Activated naive CD4-positive, alpha-beta T cell treated with anti-CD3 and anti-CD28 coated beads for 36 hours (primary cell): ENCODE results near the gene ATP6V0A1. TPM values are rescaled to one million over a fixed set of nuclear protein-coding genes. Genes with fewer than 3 reads are reported as not detected.

ENCODE experiments used
- CTCF ChIA-PET: fragments of 350-600 bp; sonication (Branson Sonifier 250); formaldehyde crosslinking; loops from one replicate; lab custom pipeline; 2021; ENCODE audit warnings: antibody characterized with exemption; lab: Charles Lee
- DNase-seq: peaks from one replicate; pipeline ENCODE4 v3.0.0-alpha.2; 2020
- H3K27ac Mint-ChIP-seq: one replicate; pipeline ENCODE4 v1.8.0; 2021; ENCODE audit warnings: mild to moderate bottlenecking, mixed read lengths
- H3K27me3 Mint-ChIP-seq: one replicate; pipeline ENCODE4 v1.8.0; 2021; ENCODE audit warnings: low read depth, mixed read lengths
- H3K36me3 Mint-ChIP-seq: one replicate; pipeline ENCODE4 v1.8.0; 2021; ENCODE audit warnings: low read depth, mixed read lengths
- H3K4me1 Mint-ChIP-seq: one replicate; pipeline ENCODE4 v1.8.0; 2021; ENCODE audit warnings: low read depth, mixed read lengths
- H3K4me3 Mint-ChIP-seq: one replicate; pipeline ENCODE4 v1.8.0; 2021; ENCODE audit warnings: mild to moderate bottlenecking, moderate library complexity, mixed read lengths
- H3K9me3 Mint-ChIP-seq: one replicate; pipeline ENCODE4 v1.8.0; 2021; ENCODE audit warnings: mixed read lengths
- intact Hi-C: fragments of 100-400 bp; cut with micrococcal nuclease; formaldehyde crosslinking; loops from one replicate; pipeline ENCODE4 v1.15.1; 2023
- microRNA-seq: library from miRNA; unstranded; fragments of <30 nt; microRNA quantifications from one replicate; pipeline ENCODE4 v1.2.0, GENCODE V29; 2022; ENCODE audit warnings: borderline microRNAs expressed, borderline replicate concordance
- total RNA-seq, 2 experiments: library from RNA; stranded (reverse); gene quantifications; one replicate each; pipeline ENCODE4 v1.2.3, GENCODE V29; 2021

ATP6V0A1 gene
- total RNA-seq, 2 experiments from 2014 or later: 9.9 to 10.3 TPM

DNA sequence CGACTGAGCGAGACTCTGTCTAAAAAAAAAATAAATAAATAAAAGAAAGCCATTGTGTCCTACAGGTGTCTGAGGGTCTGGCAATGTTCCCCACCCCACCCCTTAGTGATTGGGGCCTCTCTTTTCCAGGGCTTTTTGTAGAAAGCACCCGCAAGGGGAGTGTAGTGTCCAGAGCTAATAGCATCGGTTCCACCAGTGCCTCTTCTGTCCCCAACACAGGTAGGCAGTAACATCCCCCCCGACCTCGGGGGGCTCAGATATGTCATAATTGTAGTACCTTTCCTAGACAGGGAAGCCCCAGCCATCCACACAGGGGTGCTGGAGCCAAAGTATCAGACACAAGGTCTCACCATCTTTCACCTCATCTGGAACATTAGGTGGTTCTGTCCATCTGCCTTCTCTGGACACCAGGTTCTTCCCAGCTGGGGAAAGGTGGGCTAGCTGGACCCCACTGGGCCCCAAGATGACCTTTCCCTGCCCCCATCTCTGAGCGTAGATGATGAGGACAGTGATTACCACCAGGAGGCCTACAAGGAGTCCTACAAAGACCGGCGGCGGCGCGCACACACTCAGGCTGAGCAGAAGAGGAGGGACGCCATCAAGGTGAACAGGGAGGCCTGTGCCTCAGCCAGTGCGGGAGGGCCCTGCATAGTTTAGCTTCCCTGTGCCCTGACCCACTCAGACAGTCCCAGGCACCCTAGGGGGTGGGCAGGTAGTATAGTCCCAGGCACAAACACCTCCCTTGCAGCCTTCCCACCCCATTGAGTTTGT lies 109.8 kb downstream of the ATP6V0A1 start:
- intact Hi-C loops: no loop called here
- H3K36me3 Mint-ChIP-seq: peaks cover 33% of the 10 kb centered on the region
- H3K4me1 Mint-ChIP-seq: peaks cover 51% of the 10 kb centered on the region

DNA sequence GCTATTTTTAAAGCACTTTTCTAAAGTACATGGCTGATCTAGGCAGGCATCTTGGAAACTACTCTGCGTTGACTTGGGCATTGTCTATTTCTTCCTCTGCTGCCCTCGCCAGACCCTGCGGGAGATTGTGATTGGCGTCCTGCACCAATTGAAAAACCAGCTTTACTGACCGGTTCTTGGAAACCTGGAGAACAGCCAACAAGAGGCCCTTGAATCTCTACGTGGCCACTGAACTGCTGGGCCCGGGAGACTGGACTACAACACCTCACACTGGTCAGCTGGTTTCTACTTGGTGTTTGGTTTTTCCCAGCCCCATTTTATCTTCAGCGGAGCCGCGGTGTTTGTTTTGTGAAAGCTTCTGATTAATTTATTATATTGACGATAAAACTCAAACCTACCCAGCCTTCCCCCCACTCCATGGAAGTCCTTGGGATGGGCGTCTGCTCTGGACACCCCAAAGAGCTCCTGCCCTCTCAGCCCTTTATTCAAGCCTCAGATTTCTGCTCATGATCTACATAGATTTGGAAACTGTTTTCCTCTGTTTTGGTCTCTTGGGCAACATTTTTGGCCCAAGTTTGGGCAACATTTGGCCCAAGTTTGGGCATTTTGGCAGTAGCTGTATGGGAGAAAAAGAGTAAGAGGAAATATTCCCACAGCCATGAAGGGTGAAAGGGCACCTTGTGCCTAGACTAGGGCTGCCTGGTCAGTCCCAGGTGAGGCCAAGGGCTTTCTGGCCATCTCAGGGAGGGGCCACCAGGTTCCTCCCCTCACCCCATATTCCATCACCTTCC lies 113.0 kb downstream of the ATP6V0A1 start:
- Mint-ChIP-seq H3K9me3 (no peaks in the 10 kb centered on the region), H3K4me3 (no peak overlapping the region), H3K27me3 (no peaks in the 10 kb centered on the region), H3K27ac (no peak overlapping the region), H3K4me1 (peaks cover 58% of the 10 kb centered on the region), H3K36me3 (peaks cover 52% of the 10 kb centered on the region)
- CTCF ChIA-PET: no interaction called here
- no peak for DNase-seq
- intact Hi-C loops: no loop called here

More for the DNA sequence above, 109.8 kb downstream of the ATP6V0A1 start:
- Mint-ChIP-seq H3K9me3 (no peaks in the 10 kb centered on the region), H3K4me3 (peak overlapping the region; percentile 93), H3K27me3 (no peaks in the 10 kb centered on the region), H3K27ac (peak overlapping the region; percentile 93)
- no peak for DNase-seq
- CTCF ChIA-PET: interaction anchor here (0.7 to 1.1 kb wide), 2 partner anchors 20 to 23 kb away, joined by 3 to 4 read pairs; no protein-coding TSS in a partner anchor

Small RNAs within 50 kb of the gene (microRNA-seq; reads per million reads assigned to microRNA genes)
- gene MIR5010 (2.2 reads per million), gene MIR548AT (not detected)

Other genes starting within 250 kb of the ATP6V0A1 start
- 100 to 1,000 TPM; 185 to 192 TPM for gene STAT5B, start 182.5 kb upstream of the ATP6V0A1 start, total RNA-seq
- 100 to 1,000 TPM; 165 to 174 TPM for gene STAT5A, start 170.4 kb upstream of the ATP6V0A1 start, total RNA-seq
- gene STAT3, start 70.4 kb upstream of the ATP6V0A1 start, total RNA-seq: 100 to 1,000 TPM; 404 to 408 TPM
- under 1 TPM; 0.64 to 0.67 TPM for gene CAVIN1, start 35.6 kb upstream of the ATP6V0A1 start, total RNA-seq
- gene NAGLU, start 77.4 kb downstream of the ATP6V0A1 start, total RNA-seq: 10 to 100 TPM; 11.1 to 11.9 TPM
- under 1 TPM; 0.26 to 0.67 TPM for gene HSD17B1, start 94.0 kb downstream of the ATP6V0A1 start, total RNA-seq
- 10 to 100 TPM; 93.3 to 93.6 TPM for gene COASY, start 103.3 kb downstream of the ATP6V0A1 start, total RNA-seq
- gene MLX, start 108.2 kb downstream of the ATP6V0A1 start, total RNA-seq: 10 to 100 TPM; 22.1 to 24.7 TPM
- 10 to 100 TPM; 38.6 to 42.2 TPM for gene PSMC3IP, start 118.9 kb downstream of the ATP6V0A1 start, total RNA-seq
- gene RETREG3, start 150.5 kb downstream of the ATP6V0A1 start, total RNA-seq: 10 to 100 TPM; 28.6 to 33.5 TPM
- 10 to 100 TPM; 91.3 to 92.0 TPM for gene TUBG1, start 150.8 kb downstream of the ATP6V0A1 start, total RNA-seq
- 1 to 10 TPM; 9.1 to 9.9 TPM for gene TUBG2, start 200.4 kb downstream of the ATP6V0A1 start, total RNA-seq
- gene PLEKHH3, start 218.1 kb downstream of the ATP6V0A1 start, total RNA-seq: under 1 TPM; 0.62 to 0.77 TPM
- under 1 TPM; 0.14 to 0.20 TPM for gene CCR10, start 223.0 kb downstream of the ATP6V0A1 start, total RNA-seq
- 1 to 10 TPM; 1.4 to 1.5 TPM for gene CNTNAP1, start 223.7 kb downstream of the ATP6V0A1 start, total RNA-seq